CD4-positive, alpha-beta T cell treated with Interleukin-17A for 1 hour (primary cell): ENCODE results near the gene ERMARD.

Experiments used
- DNase-seq: peaks from one replicate; pipeline ENCODE4 v3.0.0-alpha.2; 2020

Gene ERMARD

GRCh38 chr6:169751242-169752073, at the start of gene ERMARD, which contains the start of gene DYNLT2:
ERMARD (plus strand) TSS chr6:169751622; CDS start chr6:169751658, 36 bp downstream.
DYNLT2 (minus strand) TSS chr6:169751572; CDS start chr6:169751458, 114 bp downstream.
- DNase-seq = peak; percentile 94

GRCh38 chr6:169701954-169702839, 49.2 kb upstream of the ERMARD start, which contains the start of the genes C6orf120 and WDR27:
C6orf120 (plus strand) TSS chr6:169702126; CDS start chr6:169702460, 334 bp downstream.
WDR27 (minus strand) TSS chr6:169702029; CDS start chr6:169689005, 13,024 bp downstream.
- peak; percentile 97 for DNase-seq

GRCh38 chr6:169702840-169703246, 48.6 kb upstream of the ERMARD start:
- DNase-seq = no peak

- no peak for DNase-seq
These were observed 43.6 kb upstream of the ERMARD start for GRCh38 chr6:169707772-169708171.

GRCh38 chr6:169709293-169709692, 42.1 kb upstream of the ERMARD start:
- DNase-seq = no peak

GRCh38 chr6:169710009-169710408, 41.4 kb upstream of the ERMARD start:
- DNase-seq = no peak

- no peak for DNase-seq
These were observed 37.2 kb upstream of the ERMARD start for GRCh38 chr6:169714178-169714577.

- DNase-seq = no peak
These were observed 36.8 kb upstream of the ERMARD start for GRCh38 chr6:169714595-169714994.

GRCh38 chr6:169719117-169719516, 32.3 kb upstream of the ERMARD start:
- DNase-seq = no peak

GRCh38 chr6:169720207-169720855, 31.1 kb upstream of the ERMARD start:
- DNase-seq = no peak

GRCh38 chr6:169722362-169723199, 28.8 kb upstream of the ERMARD start:
- peak; percentile 50 for DNase-seq

- peak; percentile 67 for DNase-seq
These were observed 28.1 kb upstream of the ERMARD start for GRCh38 chr6:169723200-169723909.

GRCh38 chr6:169723991-169724493, 27.4 kb upstream of the ERMARD start:
- DNase-seq = peak; percentile 47

GRCh38 chr6:169724494-169725124, 26.8 kb upstream of the ERMARD start, which contains the start of gene PHF10:
PHF10 (minus strand) TSS chr6:169724500; CDS start chr6:169723931, 569 bp downstream.
- DNase-seq = peak; percentile 76

- peak; percentile 21 for DNase-seq
These were observed 26.0 kb upstream of the ERMARD start for GRCh38 chr6:169725125-169726048.

GRCh38 chr6:169726049-169726400, 25.4 kb upstream of the ERMARD start:
- DNase-seq = no peak

GRCh38 chr6:169726963-169727362, 24.5 kb upstream of the ERMARD start:
- no peak for DNase-seq

GRCh38 chr6:169729961-169730360, 21.5 kb upstream of the ERMARD start:
- no peak for DNase-seq
